ENCODE data around the gene DCAF5. TPM values are rescaled to one million over a fixed set of nuclear protein-coding genes. Genes with fewer than 3 reads are reported as not detected.
"Not testable (repeated sequence)": the region's sequence is repeated elsewhere in the genome, so short reads cannot be mapped to it uniquely, and the experiment has no call there.

The DCAF5 gene
- polyA plus RNA-seq, 6 donors from 2014 or later = 35.7 to 66.1 (median 49.3) TPM

DNA sequence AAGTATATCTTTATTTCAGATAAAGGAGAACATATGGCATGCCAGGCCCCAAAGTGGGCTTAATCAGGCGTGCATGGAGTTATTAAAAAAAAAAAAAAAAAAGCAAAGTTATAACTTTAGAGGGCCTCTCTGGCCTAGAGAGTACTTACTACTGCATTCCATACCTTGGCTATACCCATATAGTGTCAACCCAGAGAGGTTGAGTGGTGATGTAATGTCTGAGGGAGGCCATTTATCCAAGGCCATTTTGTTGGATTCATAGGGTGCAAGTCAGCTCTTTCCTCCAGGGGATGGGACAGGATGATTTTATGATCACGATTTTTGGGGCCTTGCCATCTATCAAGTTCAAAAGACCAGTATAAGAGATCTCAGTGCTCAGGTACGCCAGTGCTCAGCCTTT is 66.4 kb downstream of the DCAF5 start:
- Mint-ChIP-seq H3K4me3 (no peak overlapping the region), H3K4me1 (peaks cover 0 to 4% (median 0%) of the 10 kb centered on the region in 3 donors), H3K36me3 (peaks cover 27 to 29% of the 10 kb centered on the region in 2 donors), H3K27me3 (no peaks in the 10 kb centered on the region), H3K9me3 (no peaks in the 10 kb centered on the region), H3K27ac (peak overlapping the region in 1 of 6 donors; percentile 9)
- ATAC-seq (ENCODE audit: low read depth in 2 of 2) (no peak), DNase-seq (no peak)

DNA sequence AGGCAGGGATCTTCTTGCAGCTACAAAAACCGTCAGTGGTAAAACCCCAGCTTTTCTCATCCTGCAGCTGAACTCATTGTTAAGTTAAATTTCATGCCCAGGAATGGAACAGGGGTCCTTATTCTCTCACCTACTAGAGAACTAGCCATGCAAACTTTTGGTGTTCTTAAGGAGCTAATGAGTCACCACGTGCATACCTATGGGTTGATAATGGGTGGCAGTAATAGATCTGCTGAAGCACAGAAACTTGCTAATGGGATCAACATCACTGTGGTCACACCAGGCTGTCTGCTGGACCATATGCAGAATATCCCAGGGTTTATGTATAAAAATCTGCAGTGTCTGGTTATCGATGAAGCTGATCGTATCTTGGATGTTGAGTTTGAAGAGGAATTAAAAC is 68.9 kb downstream of the DCAF5 start:
- DNase-seq (no peak), ATAC-seq (ENCODE audit: low read depth in 2 of 2) (no peak)
- peaks cover 0 to 7% (median 0%) of the 10 kb centered on the region in 3 donors for H3K4me1 Mint-ChIP-seq
- H3K4me3 Mint-ChIP-seq = no peak overlapping the region
- peaks cover 30 to 32% of the 10 kb centered on the region in 2 donors for H3K36me3 Mint-ChIP-seq
- H3K9me3 Mint-ChIP-seq = no peaks in the 10 kb centered on the region
- no peaks in the 10 kb centered on the region for H3K27me3 Mint-ChIP-seq
- no peak overlapping the region for H3K27ac Mint-ChIP-seq

DNA sequence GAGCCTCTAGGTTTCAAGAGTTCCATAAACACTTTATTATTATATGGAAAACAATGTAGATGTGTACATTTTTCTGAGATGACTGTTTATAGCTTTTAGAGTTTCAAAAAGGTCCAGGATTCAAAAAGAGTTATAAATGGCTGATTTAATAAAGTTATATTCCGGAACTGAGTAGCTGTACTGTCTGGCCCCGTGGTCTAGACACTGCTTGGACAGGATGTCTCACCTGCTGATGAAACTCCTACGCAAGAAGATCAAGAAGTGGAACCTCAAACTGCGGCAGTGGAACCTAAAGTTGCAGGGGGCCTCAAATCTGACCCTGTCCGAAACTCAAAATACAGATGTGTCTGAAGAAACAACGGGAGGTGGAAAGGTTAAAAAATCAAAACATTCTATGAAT is 69.7 kb downstream of the DCAF5 start:
- no peak for ATAC-seq (ENCODE audit: low read depth in 2 of 2)
- DNase-seq = no peak
- peaks cover 30 to 32% of the 10 kb centered on the region in 2 donors for H3K36me3 Mint-ChIP-seq

DNA sequence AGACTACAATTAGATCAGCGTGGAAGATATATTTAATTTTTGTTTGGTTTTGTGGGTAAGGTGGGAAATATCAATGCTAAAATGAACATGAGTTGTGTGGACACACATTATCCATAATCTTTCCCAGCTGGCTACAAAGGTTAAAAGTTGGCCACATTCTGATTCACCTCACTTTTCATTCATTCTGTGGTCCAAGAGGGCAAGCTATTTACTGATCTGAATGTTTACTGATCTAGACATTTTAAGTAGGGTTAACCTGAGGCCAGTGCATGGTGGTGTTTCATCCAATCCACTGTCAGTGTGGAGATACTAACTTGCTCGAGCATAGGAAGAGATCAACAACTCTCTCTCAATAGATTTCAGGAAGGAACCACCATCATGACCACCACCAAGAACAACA is 71.6 kb downstream of the DCAF5 start:
- no peak for ATAC-seq (ENCODE audit: low read depth in 2 of 2)
- H3K27ac Mint-ChIP-seq = no peak overlapping the region
- no peak overlapping the region for H3K4me3 Mint-ChIP-seq
- DNase-seq = no peak
- H3K4me1 Mint-ChIP-seq = peaks cover 0 to 3% (median 0%) of the 10 kb centered on the region in 3 donors
- H3K9me3 Mint-ChIP-seq = no peaks in the 10 kb centered on the region
- H3K36me3 Mint-ChIP-seq = peaks cover 21 to 34% of the 10 kb centered on the region in 2 donors
- no peaks in the 10 kb centered on the region for H3K27me3 Mint-ChIP-seq

More for the DNA sequence above, 69.7 kb downstream of the DCAF5 start:
- Mint-ChIP-seq H3K27me3 (no peaks in the 10 kb centered on the region), H3K4me3 (no peak overlapping the region), H3K27ac (peak overlapping the region in 1 of 6 donors; percentile 2), H3K4me1 (peaks cover 0 to 7% (median 0%) of the 10 kb centered on the region in 3 donors), H3K9me3 (no peaks in the 10 kb centered on the region)

DNA sequence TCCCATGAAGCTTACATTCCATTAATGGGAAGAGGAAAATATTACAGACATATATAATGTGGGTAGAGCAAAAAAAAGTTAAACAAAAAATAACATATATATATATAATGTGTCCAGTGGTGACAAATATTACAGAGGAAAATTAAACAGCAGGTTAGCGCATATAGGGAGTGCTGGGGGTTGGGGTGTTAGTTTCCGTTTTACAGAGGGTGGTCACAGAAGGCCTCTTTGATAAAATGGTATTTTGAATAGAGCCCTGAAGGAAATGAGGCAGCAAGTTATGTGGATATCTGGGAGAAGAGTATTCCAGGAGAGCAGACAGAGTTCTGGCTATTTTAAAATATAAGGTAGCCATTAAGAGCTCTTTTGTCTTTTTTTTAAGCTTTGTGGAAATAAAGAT is 73.2 kb downstream of the DCAF5 start:
- H3K27ac Mint-ChIP-seq = peak overlapping the region in 1 of 6 donors; percentile 23
- ATAC-seq (ENCODE audit: low read depth in 2 of 2) = no peak

DNA sequence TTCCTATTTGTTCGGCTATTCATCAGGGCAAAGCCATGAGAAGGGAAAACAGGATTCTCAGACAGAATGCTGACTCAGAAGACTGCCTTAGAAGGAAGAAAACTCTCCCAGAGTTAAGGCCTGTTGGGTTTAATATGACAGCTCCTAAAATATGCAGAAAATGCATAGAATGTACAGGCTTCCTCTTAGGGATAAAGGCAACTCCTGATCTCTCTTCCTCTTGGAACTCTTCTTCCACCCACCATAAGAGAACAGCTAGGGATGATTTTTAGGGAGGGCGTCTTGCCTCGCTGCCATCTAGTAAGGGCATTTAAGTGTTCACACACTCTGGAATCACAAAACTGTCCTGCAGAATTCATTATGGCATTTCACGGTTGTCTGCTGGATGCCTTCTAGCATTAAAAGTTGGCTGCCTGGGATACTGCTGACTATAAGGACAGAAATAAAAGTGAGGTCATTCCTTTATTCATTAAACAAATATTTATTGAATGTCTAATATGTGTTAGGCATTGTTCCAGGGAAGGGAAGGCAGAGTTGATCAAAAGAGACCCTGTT is 73.7 kb downstream of the DCAF5 start:
- DNase-seq (no peak), ATAC-seq (ENCODE audit: low read depth in 2 of 2) (no peak)
- Mint-ChIP-seq H3K4me1 (peaks cover 0 to 3% (median 0%) of the 10 kb centered on the region in 3 donors), H3K27ac (no peak overlapping the region), H3K4me3 (no peak overlapping the region), H3K9me3 (no peaks in the 10 kb centered on the region), H3K27me3 (no peaks in the 10 kb centered on the region), H3K36me3 (peaks cover 27 to 30% of the 10 kb centered on the region in 2 donors)

More for the DNA sequence above, 73.2 kb downstream of the DCAF5 start:
- H3K27me3 Mint-ChIP-seq = no peaks in the 10 kb centered on the region
- H3K4me1 Mint-ChIP-seq = peaks cover 0 to 3% (median 0%) of the 10 kb centered on the region in 3 donors
- no peaks in the 10 kb centered on the region for H3K9me3 Mint-ChIP-seq
- no peak for DNase-seq
- no peak overlapping the region for H3K4me3 Mint-ChIP-seq
- H3K36me3 Mint-ChIP-seq = peaks cover 23 to 30% of the 10 kb centered on the region in 2 donors

DNA sequence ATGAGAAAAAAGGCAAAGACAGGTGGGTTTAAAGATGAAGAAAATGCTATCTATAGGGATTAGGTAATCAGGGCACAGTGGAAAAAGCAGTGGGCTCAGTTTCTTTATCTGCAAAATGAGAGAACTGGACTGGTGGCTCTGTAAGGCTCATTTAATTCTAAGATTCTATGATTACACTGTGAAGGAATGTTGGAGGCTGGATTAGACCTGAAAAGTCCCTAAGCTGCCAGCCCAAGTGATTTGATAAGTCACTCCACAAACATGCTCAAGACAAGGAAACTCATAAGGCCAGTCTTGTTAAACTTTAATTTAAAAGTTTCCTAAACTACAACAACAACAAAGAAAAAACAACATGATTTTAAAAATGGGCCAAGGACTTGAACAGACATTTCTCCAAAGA is 75.1 kb downstream of the DCAF5 start:
- no peak overlapping the region for H3K27ac Mint-ChIP-seq
- no peak for ATAC-seq (ENCODE audit: low read depth in 2 of 2)
- H3K4me1 Mint-ChIP-seq = peaks cover 0 to 3% (median 0%) of the 10 kb centered on the region in 3 donors
- peaks cover 28 to 34% of the 10 kb centered on the region in 2 donors for H3K36me3 Mint-ChIP-seq
- no peaks in the 10 kb centered on the region for H3K27me3 Mint-ChIP-seq
- H3K9me3 Mint-ChIP-seq = no peaks in the 10 kb centered on the region
- no peak for DNase-seq
- H3K4me3 Mint-ChIP-seq = no peak overlapping the region

DNA sequence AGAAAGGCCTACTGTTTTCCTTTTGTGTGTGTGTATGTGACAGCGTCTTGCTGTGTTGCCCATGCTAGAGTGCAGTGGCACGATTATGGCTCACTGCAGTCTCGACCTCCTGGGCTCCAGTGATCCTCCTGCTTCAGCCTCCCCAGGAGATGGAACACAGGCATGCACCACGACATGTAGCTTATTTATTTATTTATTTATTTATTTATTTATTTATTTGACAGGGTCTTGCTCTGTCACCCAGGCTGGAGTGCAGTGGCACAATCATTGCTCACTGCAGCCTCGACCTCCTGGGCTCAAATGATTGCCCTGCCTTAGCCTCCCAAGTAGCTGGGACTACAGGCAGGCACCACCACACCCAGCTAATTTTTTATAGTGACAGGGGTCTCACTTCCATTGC is 75.7 kb downstream of the DCAF5 start:
- not testable (repeated sequence) for DNase-seq; H3K4me1 Mint-ChIP-seq; H3K27me3 Mint-ChIP-seq; H3K27ac Mint-ChIP-seq; H3K9me3 Mint-ChIP-seq; H3K4me3 Mint-ChIP-seq; ATAC-seq (ENCODE audit: low read depth in 2 of 2)
- H3K36me3 Mint-ChIP-seq = peaks cover 34 to 41% of the 10 kb centered on the region in 2 donors

DNA sequence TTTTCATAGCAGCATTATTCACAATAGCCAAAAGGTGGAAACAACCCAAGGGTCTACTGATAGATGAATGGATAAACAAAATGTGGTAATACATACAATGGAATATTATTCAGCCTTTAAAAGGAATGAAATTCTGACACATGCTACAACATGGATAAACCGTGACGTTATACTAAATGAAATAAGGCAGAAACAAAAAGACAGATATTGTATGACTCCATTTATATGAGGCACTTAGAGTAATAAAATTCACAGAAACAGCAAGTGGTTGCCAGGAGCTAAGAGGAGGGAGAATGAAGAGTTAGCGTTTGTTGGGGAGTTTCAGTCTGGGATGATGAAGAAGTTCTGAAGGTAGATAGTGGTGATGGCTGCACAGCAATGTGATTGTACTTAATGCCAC is 76.6 kb downstream of the DCAF5 start:
- Mint-ChIP-seq H3K4me1 (peaks cover 0 to 2% (median 0%) of the 10 kb centered on the region in 3 donors), H3K27me3 (no peaks in the 10 kb centered on the region), H3K27ac (no peak overlapping the region), H3K9me3 (no peaks in the 10 kb centered on the region), H3K4me3 (no peak overlapping the region), H3K36me3 (peaks cover 43 to 45% of the 10 kb centered on the region in 2 donors)
- no peak for ATAC-seq (ENCODE audit: low read depth in 2 of 2)
- no peak for DNase-seq

DNA sequence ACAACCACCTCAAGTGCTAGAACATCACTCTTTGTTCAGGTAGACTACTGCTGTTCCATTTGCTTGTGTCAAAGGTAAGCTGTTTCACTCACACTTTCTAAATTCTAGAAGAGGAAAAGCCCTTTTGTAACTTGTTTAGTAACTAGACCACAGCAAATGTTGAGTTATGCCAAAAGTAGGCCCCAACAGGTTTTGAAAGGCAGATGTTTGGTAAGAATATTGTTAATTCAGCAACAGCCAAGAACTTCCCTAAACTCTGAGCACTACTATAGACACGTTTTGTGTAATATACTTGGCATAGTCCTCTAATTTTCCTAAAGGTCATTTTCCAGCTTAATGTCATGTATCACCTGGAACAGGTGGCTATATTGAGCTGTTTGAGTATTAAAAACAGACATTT is 79.0 kb downstream of the DCAF5 start:
- H3K27ac Mint-ChIP-seq = peak overlapping the region in 1 of 6 donors; percentile 52
- no peaks in the 10 kb centered on the region for H3K9me3 Mint-ChIP-seq
- DNase-seq (no peak), ATAC-seq (ENCODE audit: low read depth in 2 of 2) (no peak)
- no peaks in the 10 kb centered on the region for H3K27me3 Mint-ChIP-seq
- H3K4me1 Mint-ChIP-seq = peaks cover 0 to 2% (median 0%) of the 10 kb centered on the region in 3 donors
- peaks cover 36 to 44% of the 10 kb centered on the region in 2 donors for H3K36me3 Mint-ChIP-seq
- H3K4me3 Mint-ChIP-seq = no peak overlapping the region

DNA sequence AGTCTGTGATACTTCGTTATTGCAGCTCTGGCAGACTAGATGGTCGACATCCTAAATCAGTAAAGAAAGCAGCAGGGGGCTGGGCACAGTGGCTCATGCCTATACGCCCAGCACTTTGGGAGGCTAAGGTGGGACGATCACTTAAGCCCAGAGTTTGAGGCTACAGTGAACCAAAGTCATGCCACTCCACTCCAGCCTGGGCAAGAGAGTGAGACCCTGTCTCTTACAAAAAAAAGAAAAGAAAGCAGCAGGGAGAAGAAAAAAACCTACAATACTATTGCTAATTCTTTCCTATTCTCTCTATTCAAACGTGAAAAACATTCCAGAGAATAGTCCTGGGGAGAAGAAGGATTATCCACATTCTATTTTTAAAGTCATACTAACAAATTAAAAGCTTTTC is 79.5 kb downstream of the DCAF5 start:
- H3K27me3 Mint-ChIP-seq = no peaks in the 10 kb centered on the region
- peaks cover 36 to 44% of the 10 kb centered on the region in 2 donors for H3K36me3 Mint-ChIP-seq
- peak overlapping the region in 1 of 6 donors; percentile 56 for H3K27ac Mint-ChIP-seq
- no peaks in the 10 kb centered on the region for H3K9me3 Mint-ChIP-seq
- no peak overlapping the region for H3K4me3 Mint-ChIP-seq
- ATAC-seq (ENCODE audit: low read depth in 2 of 2) = no peak
- DNase-seq = no peak
- H3K4me1 Mint-ChIP-seq = peaks cover 0 to 2% (median 0%) of the 10 kb centered on the region in 3 donors

DNA sequence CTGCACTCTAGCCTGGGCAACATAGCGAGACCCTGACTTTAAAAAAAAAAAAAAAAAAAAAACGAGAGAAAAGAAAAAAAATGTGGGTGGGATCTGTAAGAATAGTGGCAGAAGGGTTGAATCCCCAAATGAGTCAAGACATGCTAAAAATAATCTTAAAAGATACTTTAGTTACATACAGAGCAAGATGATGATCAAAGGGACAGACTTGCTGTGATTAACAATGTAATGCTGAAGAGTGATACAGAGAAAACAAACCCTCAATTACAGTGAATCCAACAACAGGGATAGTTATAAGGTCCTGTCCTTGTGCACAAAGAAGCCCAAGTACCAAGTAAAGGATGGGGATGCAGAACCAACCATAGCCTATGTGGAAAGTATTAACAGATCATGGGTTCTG is 80.3 kb downstream of the DCAF5 start:
- DNase-seq = no peak
- no peak for ATAC-seq (ENCODE audit: low read depth in 2 of 2)
- no peak overlapping the region for H3K4me3 Mint-ChIP-seq
- H3K4me1 Mint-ChIP-seq = peaks cover 0 to 2% (median 0%) of the 10 kb centered on the region in 3 donors
- peaks cover 36 to 44% of the 10 kb centered on the region in 2 donors for H3K36me3 Mint-ChIP-seq
- H3K27ac Mint-ChIP-seq = peak overlapping the region in 2 of 6 donors; percentile 38 to 91
- no peaks in the 10 kb centered on the region for H3K27me3 Mint-ChIP-seq
- no peaks in the 10 kb centered on the region for H3K9me3 Mint-ChIP-seq

DNA sequence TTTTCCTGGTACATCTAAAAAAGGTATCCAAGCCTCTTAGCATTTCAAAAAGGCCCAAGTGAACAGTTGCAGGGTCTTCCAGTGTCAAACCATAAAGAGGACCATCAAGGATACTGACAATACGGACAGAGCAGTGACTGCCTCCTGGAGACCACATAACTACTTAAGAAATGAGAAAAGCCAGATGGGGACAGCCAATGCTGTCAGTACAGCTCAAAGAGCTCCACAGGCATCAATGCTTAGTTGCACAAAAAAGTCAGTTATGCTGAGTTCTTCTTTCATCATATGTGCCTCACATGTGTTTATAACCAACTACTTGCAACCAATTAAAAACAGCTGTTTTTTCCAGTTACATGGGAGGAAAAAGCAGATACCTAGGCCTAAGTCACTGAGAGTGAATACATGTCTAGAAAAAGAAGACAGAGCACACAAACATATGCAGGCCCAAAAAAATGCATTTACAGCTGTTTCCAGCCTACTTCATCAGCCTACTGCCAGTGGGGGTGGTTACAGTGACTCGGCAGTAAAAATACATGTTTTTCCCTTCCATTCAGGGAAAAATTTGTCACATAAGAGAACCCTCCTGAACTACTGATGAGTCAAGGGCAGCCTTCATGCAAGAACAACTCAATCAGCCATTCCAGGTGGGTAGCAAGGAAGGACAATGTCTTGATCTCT is 84.0 kb downstream of the DCAF5 start:
- Mint-ChIP-seq H3K27me3 (no peaks in the 10 kb centered on the region), H3K4me3 (no peak overlapping the region), H3K36me3 (peaks cover 26 to 27% of the 10 kb centered on the region in 2 donors), H3K4me1 (peaks cover 0 to 2% (median 0%) of the 10 kb centered on the region in 3 donors), H3K27ac (peak overlapping the region in 1 of 6 donors; percentile 47), H3K9me3 (no peaks in the 10 kb centered on the region)
- DNase-seq (no peak), ATAC-seq (ENCODE audit: low read depth in 2 of 2) (no peak)

Data from naive B cell (primary cell).